Mesothelial cell of epicardium (in vitro differentiated cells): ENCODE data around the gene DNM2. TPM values are rescaled to one million over a fixed set of nuclear protein-coding genes. Genes with fewer than 3 reads are reported as not detected.

Source experiments
- DNase-seq, 2 experiments: peaks; one replicate each; pipeline ENCODE4 v3.0.0; 2021; ENCODE audit warnings: low spot score in 2 of 2; ENCODE audit not compliant: unreplicated experiment in 2 of 2
- H3K27ac Mint-ChIP-seq: 2 replicates; pipeline ENCODE4 v1.8.0; 2021; ENCODE audit warnings: mixed read lengths
- H3K27me3 Mint-ChIP-seq: 2 replicates; pipeline ENCODE4 v1.8.0; 2021; ENCODE audit warnings: low read depth, mixed read lengths
- H3K36me3 Mint-ChIP-seq: 2 replicates; pipeline ENCODE4 v1.8.0; 2021; ENCODE audit warnings: mixed read lengths
- H3K4me1 Mint-ChIP-seq: 2 replicates; pipeline ENCODE4 v1.8.0; 2021; ENCODE audit warnings: mixed read lengths
- H3K4me3 Mint-ChIP-seq: 2 replicates; pipeline ENCODE4 v1.8.0; 2021; ENCODE audit warnings: mild to moderate bottlenecking, moderate library complexity, mixed read lengths
- H3K9me3 Mint-ChIP-seq: 2 replicates; pipeline ENCODE4 v1.8.0; 2021; ENCODE audit warnings: mixed read lengths
- total RNA-seq: library from RNA; stranded (reverse); gene quantifications from 3 replicates; pipeline ENCODE4 v1.2.1, GENCODE V29; 2021
- TF ChIP-seq, protein P1 (sequence below): fragments of 200-600 bp; sonication (generic); IDR thresholded peaks from one replicate; pipeline ENCODE4 v1.5.0; 2021; ENCODE audit warnings: antibody characterized with exemption; ENCODE audit not compliant: unreplicated experiment

The DNM2 gene
- total RNA-seq, 1 donor from 2014 or later = 128 TPM

GRCh38 chr19:10812196-10812595 lies 94.3 kb downstream of the DNM2 start:
- TF ChIP-seq, protein P1, sequence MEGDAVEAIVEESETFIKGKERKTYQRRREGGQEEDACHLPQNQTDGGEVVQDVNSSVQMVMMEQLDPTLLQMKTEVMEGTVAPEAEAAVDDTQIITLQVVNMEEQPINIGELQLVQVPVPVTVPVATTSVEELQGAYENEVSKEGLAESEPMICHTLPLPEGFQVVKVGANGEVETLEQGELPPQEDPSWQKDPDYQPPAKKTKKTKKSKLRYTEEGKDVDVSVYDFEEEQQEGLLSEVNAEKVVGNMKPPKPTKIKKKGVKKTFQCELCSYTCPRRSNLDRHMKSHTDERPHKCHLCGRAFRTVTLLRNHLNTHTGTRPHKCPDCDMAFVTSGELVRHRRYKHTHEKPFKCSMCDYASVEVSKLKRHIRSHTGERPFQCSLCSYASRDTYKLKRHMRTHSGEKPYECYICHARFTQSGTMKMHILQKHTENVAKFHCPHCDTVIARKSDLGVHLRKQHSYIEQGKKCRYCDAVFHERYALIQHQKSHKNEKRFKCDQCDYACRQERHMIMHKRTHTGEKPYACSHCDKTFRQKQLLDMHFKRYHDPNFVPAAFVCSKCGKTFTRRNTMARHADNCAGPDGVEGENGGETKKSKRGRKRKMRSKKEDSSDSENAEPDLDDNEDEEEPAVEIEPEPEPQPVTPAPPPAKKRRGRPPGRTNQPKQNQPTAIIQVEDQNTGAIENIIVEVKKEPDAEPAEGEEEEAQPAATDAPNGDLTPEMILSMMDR = no peak
- Mint-ChIP-seq H3K9me3 (peaks cover 3% of the 10 kb centered on the region), H3K27me3 (no peaks in the 10 kb centered on the region), H3K36me3 (peaks cover 28% of the 10 kb centered on the region), H3K4me1 (peaks cover 8% of the 10 kb centered on the region), H3K4me3 (no peak overlapping the region), H3K27ac (no peak overlapping the region)
- no peak for DNase-seq

DNA sequence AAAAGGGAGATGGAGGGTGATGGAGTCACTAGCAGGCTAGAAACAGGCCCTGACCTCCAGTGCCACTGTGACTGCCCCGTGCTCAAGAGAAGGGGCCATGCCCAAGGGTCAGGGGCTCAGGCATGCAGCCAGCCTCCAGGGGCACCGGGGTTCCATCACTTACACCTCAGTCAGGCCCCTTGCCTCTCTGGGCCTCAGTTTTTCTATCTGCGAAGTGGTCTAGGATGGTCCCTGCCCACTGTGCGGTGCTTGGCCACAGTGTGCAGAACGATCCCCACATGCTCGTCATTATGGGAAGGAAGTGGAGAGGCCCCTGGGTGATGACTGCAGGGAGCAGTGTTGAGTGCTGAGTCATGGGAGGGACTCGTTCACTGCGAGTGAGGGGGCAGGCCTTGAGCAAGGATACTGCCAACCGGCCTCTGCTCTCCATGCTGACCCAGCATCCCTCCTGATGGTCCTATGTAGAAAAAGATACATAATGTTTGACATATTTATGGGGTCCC lies 95.1 kb downstream of the DNM2 start:
- Mint-ChIP-seq H3K27ac (peak overlapping the region; percentile 61), H3K27me3 (no peaks in the 10 kb centered on the region), H3K4me1 (peaks cover 8% of the 10 kb centered on the region), H3K9me3 (peaks cover 3% of the 10 kb centered on the region), H3K4me3 (no peak overlapping the region), H3K36me3 (peaks cover 27% of the 10 kb centered on the region)
- TF ChIP-seq, protein P1 = no peak
- DNase-seq = no peak

GRCh38 chr19:10815007-10815536 lies 97.2 kb downstream of the DNM2 start:
- H3K27ac Mint-ChIP-seq = no peak overlapping the region

GRCh38 chr19:10815969-10816644 lies 98.2 kb downstream of the DNM2 start:
- Mint-ChIP-seq H3K27me3 (no peaks in the 10 kb centered on the region), H3K36me3 (peaks cover 31% of the 10 kb centered on the region), H3K4me3 (peak overlapping the region; percentile 64), H3K27ac (peak overlapping the region; percentile 96), H3K4me1 (peaks cover 8% of the 10 kb centered on the region), H3K9me3 (no peaks in the 10 kb centered on the region)
- DNase-seq = no peak
- TF ChIP-seq, protein P1 = no peak

More at GRCh38 chr19:10815007-10815536, 97.2 kb downstream of the DNM2 start:
- Mint-ChIP-seq H3K9me3 (no peaks in the 10 kb centered on the region), H3K27me3 (no peaks in the 10 kb centered on the region), H3K4me1 (peaks cover 8% of the 10 kb centered on the region), H3K4me3 (no peak overlapping the region), H3K36me3 (peaks cover 22% of the 10 kb centered on the region)
- TF ChIP-seq, protein P1 = no peak
- DNase-seq = no peak

DNA sequence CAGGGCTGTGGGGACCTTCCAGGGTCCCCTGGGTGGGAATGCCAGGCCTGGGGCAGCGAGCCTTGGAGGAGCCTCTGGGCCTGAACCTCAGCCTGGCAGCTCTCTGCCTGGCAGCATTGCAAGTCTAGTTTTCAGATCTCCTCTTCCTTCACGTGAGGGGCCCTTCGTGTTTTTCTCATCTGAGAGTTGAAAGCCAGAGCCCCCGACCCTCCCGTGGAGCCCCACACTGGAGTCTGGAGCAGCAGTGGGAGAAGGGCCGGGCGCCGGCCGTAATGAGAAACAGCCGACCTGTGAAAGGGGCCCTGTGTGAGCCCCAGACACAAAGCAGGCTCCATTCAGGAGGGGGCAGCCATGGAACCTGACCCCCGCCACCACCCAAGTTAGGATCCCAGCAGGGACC lies 98.8 kb downstream of the DNM2 start:
- Mint-ChIP-seq H3K27me3 (no peaks in the 10 kb centered on the region), H3K4me1 (peaks cover 8% of the 10 kb centered on the region), H3K4me3 (peak overlapping the region; percentile 64), H3K9me3 (no peaks in the 10 kb centered on the region), H3K27ac (peak overlapping the region; percentile 96), H3K36me3 (peaks cover 33% of the 10 kb centered on the region)
- TF ChIP-seq, protein P1 = no peak
- no peak for DNase-seq
